Neural crest cell (in vitro differentiated cells): Measurements from ENCODE around the gene IQGAP1. TPM values are rescaled to one million over a fixed set of nuclear protein-coding genes. Genes with fewer than 3 reads are reported as not detected.
"Not testable (repeated sequence)": the region's sequence is repeated elsewhere in the genome, so short reads cannot be mapped to it uniquely, and the experiment has no call there.

ENCODE experiments used
- DNase-seq: peaks from one replicate; pipeline ENCODE4 v3.0.0; 2021; ENCODE audit warnings: low read depth, mixed read lengths, low spot score
- H3K27ac Mint-ChIP-seq: one replicate; pipeline ENCODE4 v1.8.0; 2021; ENCODE audit warnings: mild to moderate bottlenecking, mixed read lengths; ENCODE audit not compliant: unreplicated experiment
- H3K27me3 Mint-ChIP-seq: 2 replicates; pipeline ENCODE4 v1.8.0; 2021; ENCODE audit warnings: low read depth, mild to moderate bottlenecking, mixed read lengths
- H3K36me3 Mint-ChIP-seq: 2 replicates; pipeline ENCODE4 v1.8.0; 2021; ENCODE audit warnings: low read depth, mild to moderate bottlenecking, mixed read lengths
- H3K4me1 Mint-ChIP-seq: 2 replicates; pipeline ENCODE4 v1.8.0; 2021; ENCODE audit warnings: mixed read lengths
- H3K4me3 Mint-ChIP-seq: one replicate; pipeline ENCODE4 v1.8.0; 2021; ENCODE audit warnings: mild to moderate bottlenecking, mixed read lengths
- H3K9me3 Mint-ChIP-seq: 2 replicates; pipeline ENCODE4 v1.8.0; 2021; ENCODE audit warnings: mixed read lengths
- total RNA-seq: library from RNA; stranded (reverse); gene quantifications from 2 replicates; pipeline ENCODE4 v1.2.1, GENCODE V29; 2021
- TF ChIP-seq, protein P1 (sequence below): fragments of 200-600 bp; sonication (generic); conservative IDR thresholded peaks from 2 replicates; pipeline ENCODE4 v1.5.0; 2021; ENCODE audit warnings: antibody characterized with exemption, mild to moderate bottlenecking

The IQGAP1 gene
- total RNA-seq, 1 donor from 2014 or later, result 46.1 TPM

DNA sequence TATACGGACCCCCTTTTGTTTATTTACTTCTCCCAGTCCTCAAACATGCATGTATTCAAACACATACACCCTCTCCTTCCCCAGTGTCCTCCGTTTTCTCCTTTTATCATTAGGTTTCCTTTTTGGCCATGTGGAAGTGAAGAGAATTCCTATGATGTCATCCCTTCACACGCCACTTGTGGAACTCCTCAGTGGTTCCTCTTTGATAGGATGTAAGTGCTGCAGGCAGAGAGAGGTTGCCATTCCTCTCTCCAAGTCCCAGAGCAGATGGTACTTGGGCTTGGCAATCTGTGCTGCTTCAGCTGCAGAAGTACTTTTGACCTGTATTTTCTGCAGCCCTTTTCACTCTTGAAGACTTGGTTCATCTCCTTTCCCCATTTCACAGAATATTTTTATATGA lies 108.7 kb downstream of the IQGAP1 start:
- TF ChIP-seq, protein P1, sequence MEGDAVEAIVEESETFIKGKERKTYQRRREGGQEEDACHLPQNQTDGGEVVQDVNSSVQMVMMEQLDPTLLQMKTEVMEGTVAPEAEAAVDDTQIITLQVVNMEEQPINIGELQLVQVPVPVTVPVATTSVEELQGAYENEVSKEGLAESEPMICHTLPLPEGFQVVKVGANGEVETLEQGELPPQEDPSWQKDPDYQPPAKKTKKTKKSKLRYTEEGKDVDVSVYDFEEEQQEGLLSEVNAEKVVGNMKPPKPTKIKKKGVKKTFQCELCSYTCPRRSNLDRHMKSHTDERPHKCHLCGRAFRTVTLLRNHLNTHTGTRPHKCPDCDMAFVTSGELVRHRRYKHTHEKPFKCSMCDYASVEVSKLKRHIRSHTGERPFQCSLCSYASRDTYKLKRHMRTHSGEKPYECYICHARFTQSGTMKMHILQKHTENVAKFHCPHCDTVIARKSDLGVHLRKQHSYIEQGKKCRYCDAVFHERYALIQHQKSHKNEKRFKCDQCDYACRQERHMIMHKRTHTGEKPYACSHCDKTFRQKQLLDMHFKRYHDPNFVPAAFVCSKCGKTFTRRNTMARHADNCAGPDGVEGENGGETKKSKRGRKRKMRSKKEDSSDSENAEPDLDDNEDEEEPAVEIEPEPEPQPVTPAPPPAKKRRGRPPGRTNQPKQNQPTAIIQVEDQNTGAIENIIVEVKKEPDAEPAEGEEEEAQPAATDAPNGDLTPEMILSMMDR, result no peak
- Mint-ChIP-seq H3K36me3 (peaks cover 6% of the 10 kb centered on the region), H3K4me3 (no peak overlapping the region), H3K27me3 (no peaks in the 10 kb centered on the region), H3K27ac (no peak overlapping the region), H3K9me3 (no peaks in the 10 kb centered on the region), H3K4me1 (no peaks in the 10 kb centered on the region)
- DNase-seq, result no peak

DNA sequence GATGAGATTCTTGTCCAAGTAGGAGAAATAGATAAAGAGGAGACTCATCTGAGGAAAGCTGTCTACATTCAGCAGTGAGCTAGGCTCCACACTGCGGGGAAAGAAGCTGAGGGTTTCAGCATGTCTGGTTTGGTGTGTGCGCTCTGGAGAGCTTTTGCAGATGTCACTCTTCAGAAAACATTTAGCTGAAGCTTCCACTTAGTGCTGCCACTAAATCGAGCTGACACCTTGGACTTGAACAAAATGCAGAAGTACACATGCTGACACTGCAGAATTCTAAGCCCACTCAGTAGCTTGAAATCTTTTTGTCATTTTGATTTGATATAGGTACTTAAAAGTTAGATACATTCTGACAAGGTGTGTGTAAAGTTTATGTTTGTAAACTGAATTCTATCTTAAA lies 109.3 kb downstream of the IQGAP1 start:
- Mint-ChIP-seq H3K36me3 (peaks cover 6% of the 10 kb centered on the region), H3K27me3 (no peaks in the 10 kb centered on the region), H3K27ac (no peak overlapping the region), H3K9me3 (no peaks in the 10 kb centered on the region), H3K4me1 (no peaks in the 10 kb centered on the region), H3K4me3 (no peak overlapping the region)
- TF ChIP-seq, protein P1, result no peak
- DNase-seq, result no peak

DNA sequence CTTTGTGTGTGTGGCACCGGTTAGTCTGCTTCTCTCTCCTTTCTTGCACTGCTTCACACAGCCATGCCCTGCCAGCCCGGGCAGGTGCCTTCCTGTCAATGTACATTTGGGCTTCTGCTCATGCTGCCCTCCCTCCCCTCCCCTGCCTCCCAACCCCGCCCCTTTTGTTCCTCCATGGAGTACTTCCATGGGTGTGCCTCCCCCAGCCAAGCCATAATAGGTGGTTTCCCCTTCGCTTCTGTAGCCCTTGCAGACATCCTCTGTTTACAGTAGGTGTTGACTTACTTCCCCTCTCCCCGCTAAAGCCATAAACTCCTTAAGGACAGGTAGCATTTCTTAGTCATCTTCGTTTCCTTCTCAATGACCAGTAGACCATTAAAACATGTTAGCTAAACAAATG lies 109.9 kb downstream of the IQGAP1 start:
- Mint-ChIP-seq H3K4me1 (no peaks in the 10 kb centered on the region), H3K27me3 (no peaks in the 10 kb centered on the region), H3K36me3 (peaks cover 4% of the 10 kb centered on the region), H3K27ac (no peak overlapping the region), H3K9me3 (no peaks in the 10 kb centered on the region), H3K4me3 (no peak overlapping the region)
- DNase-seq, result no peak
- TF ChIP-seq, protein P1, result no peak

DNA sequence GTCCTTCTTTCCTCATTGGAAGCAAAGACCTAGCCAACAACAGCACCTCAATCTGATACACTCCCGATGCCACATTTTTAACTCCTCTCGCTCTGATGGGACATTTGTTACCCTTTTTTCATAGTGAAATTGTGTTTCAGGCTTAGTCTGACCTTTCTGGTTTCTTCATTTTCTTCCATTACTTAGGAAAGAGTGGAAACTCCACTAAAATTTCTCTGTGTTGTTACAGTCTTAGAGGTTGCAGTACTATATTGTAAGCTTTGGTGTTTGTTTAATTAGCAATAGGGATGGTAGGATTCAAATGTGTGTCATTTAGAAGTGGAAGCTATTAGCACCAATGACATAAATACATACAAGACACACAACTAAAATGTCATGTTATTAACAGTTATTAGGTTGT lies 112.1 kb downstream of the IQGAP1 start:
- Mint-ChIP-seq H3K4me1 (no peaks in the 10 kb centered on the region), H3K36me3 (no peaks in the 10 kb centered on the region)

DNA sequence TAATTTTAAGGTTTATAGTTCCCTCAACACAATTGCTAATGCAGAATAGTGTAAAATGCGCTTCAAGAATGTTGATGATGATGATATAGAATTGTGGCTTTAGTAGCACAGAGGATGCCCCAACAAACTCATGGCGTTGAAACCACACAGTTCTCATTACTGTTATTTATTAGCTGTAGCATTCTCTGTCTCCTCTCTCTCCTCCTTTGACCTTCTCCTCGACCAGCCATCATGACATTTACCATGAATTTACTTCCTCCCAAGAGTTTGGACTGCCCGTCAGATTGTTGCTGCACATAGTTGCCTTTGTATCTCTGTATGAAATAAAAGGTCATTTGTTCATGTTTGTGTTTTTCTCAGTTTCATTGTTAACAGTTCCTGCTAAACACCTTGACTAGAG lies 113.9 kb downstream of the IQGAP1 start:
- no peak for DNase-seq
- H3K27me3 Mint-ChIP-seq, result no peaks in the 10 kb centered on the region
- no peaks in the 10 kb centered on the region for H3K4me1 Mint-ChIP-seq
- H3K36me3 Mint-ChIP-seq, result no peaks in the 10 kb centered on the region
- no peak overlapping the region for H3K4me3 Mint-ChIP-seq
- no peak overlapping the region for H3K27ac Mint-ChIP-seq
- TF ChIP-seq, protein P1, result no peak
- H3K9me3 Mint-ChIP-seq, result no peaks in the 10 kb centered on the region

More for the DNA sequence above, 112.1 kb downstream of the IQGAP1 start:
- Mint-ChIP-seq H3K4me3 (no peak overlapping the region), H3K27me3 (no peaks in the 10 kb centered on the region), H3K27ac (no peak overlapping the region), H3K9me3 (no peaks in the 10 kb centered on the region)
- TF ChIP-seq, protein P1, result no peak
- no peak for DNase-seq

DNA sequence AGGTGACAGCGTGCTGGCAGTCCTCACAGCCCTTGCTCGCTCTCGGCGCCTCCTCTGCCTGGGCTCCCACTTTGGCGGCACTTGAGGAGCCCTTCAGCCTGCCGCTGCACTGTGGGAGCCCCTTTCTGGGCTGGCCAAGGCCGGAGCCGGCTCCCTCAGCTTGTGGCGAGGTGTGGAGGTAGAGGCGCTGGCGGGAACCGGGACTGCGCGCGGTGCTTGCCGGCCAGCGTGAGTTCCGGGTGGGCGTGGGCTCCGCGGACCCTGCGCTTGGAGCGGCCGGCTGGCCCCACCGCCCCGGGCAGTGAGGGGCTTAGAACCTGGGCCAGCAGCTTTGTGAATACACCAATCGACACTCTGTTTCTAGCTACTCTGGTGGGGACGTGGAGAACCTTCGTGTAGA lies 122.7 kb downstream of the IQGAP1 start:
- H3K27me3 Mint-ChIP-seq, H3K4me3 Mint-ChIP-seq, H3K9me3 Mint-ChIP-seq, DNase-seq, H3K36me3 Mint-ChIP-seq, H3K4me1 Mint-ChIP-seq, H3K27ac Mint-ChIP-seq: not testable (repeated sequence)

DNA sequence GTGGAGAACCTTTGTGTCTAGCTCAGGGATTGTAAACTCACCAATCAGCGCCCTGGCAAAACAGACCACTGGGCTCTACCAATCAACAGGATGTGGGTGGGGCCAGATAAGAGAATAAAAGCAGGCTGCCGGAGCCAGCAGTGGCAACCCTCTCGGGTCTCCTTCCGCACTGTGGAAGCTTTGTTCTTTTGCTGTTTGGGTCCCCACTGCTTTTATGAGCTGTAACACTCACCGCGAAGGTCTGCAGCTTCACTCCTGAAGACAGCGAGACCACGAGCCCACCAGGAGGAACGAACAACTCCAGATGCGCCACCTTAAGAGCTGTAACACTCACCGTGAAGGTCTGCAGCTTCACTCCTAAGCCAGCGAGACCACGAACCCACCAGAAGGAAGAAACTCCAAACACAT lies 123.2 kb downstream of the IQGAP1 start:
- H3K4me3 Mint-ChIP-seq, H3K4me1 Mint-ChIP-seq, H3K27me3 Mint-ChIP-seq, H3K27ac Mint-ChIP-seq, H3K9me3 Mint-ChIP-seq, H3K36me3 Mint-ChIP-seq, DNase-seq: not testable (repeated sequence)
